Karpas-422 (cell line): ENCODE results near the gene SPTBN4. TPM values are rescaled to one million over a fixed set of nuclear protein-coding genes. Genes with fewer than 3 reads are reported as not detected.
A peak's percentile ranks its signal among the peaks of the same experiment; 100 is the strongest.

Experiments used
- DNase-seq: peaks from one replicate; pipeline ENCODE4 v3.0.0-alpha.2; 2015
- H2AFZ ChIP-seq: fragments of 200-600 bp; sonication (generic); 2 replicates; pipeline ENCODE4 v1.6.1; 2014; ENCODE audit warnings: antibody characterized with exemption, low read length, mixed read lengths
- H3K27ac ChIP-seq: fragments of 200-600 bp; sonication (generic); 2 replicates; pipeline ENCODE4 v1.5.1; 2014; ENCODE audit warnings: mild to moderate bottlenecking, low read length, moderate library complexity
- H3K27me3 ChIP-seq: fragments of 200-600 bp; sonication (generic); 2 replicates; pipeline ENCODE4 v1.6.1; 2014; ENCODE audit warnings: low read length, mixed read lengths
- H3K36me3 ChIP-seq: fragments of 200-600 bp; sonication (generic); 2 replicates; pipeline ENCODE4 v1.6.1; 2014; ENCODE audit warnings: low read length, mixed read lengths; ENCODE audit not compliant: insufficient read depth
- H3K4me1 ChIP-seq: fragments of 200-600 bp; sonication (generic); 2 replicates; pipeline ENCODE4 v1.6.1; 2014; ENCODE audit warnings: mild to moderate bottlenecking, low read length, mixed read lengths
- H3K4me2 ChIP-seq: fragments of 200-600 bp; sonication (generic); 2 replicates; pipeline ENCODE4 v1.6.1; 2014; ENCODE audit warnings: low read length, low read depth, mild to moderate bottlenecking; ENCODE audit not compliant: poor library complexity, severe bottlenecking
- H3K4me3 ChIP-seq: fragments of 200-600 bp; sonication (generic); 2 replicates; pipeline ENCODE4 v1.5.1; 2014; ENCODE audit warnings: mild to moderate bottlenecking, antibody characterized with exemption, low read length, mixed read lengths
- H3K79me2 ChIP-seq: fragments of 200-600 bp; sonication (generic); 2 replicates; pipeline ENCODE4 v1.6.1; 2014; ENCODE audit warnings: mild to moderate bottlenecking, low read length, mixed read lengths
- H3K9ac ChIP-seq: fragments of 200-600 bp; sonication (generic); 2 replicates; pipeline ENCODE4 v1.6.0; 2014; ENCODE audit warnings: low read length
- H3K9me2 ChIP-seq: fragments of 200-600 bp; sonication (generic), shearing (Covaris generic); replicated peaks from 2 replicates; pipeline ENCODE4 v1.6.0; 2014; ENCODE audit warnings: mild to moderate bottlenecking, low read length, moderate library complexity; ENCODE audit not compliant: insufficient read depth
- H3K9me3 ChIP-seq: fragments of 300-700, 200-600 bp; sonication (generic); 2 replicates; pipeline ENCODE4 v1.6.1; 2014; ENCODE audit warnings: low read length, mixed read lengths
- H4K20me1 ChIP-seq: fragments of 200-600 bp; sonication (generic); 2 replicates; pipeline ENCODE4 v1.6.1; 2014; ENCODE audit warnings: mild to moderate bottlenecking, antibody characterized with exemption, low read length, low read depth; ENCODE audit not compliant: insufficient read depth
- total RNA-seq: library from RNA; depleted of rRNA; stranded (reverse); fragments of >200 nt; shearing (Covaris generic); gene quantifications from 2 replicates; pipeline ENCODE4 v1.2.3, GENCODE V29; 2014; ENCODE audit warnings: low replicate concordance; rRNA removed

The SPTBN4 gene
- 1.0 and 1.1 TPM in 2 replicates for total RNA-seq

GRCh38 chr19:40466985-40467734 is at the start of gene SPTBN4:
SPTBN4 (plus strand) TSS chr19:40467001; CDS start chr19:40472622, 5,621 bp downstream.
- no peak for DNase-seq
- Histone ChIP-seq H4K20me1 (no peaks in the 10 kb centered on the region), H3K36me3 (no peaks in the 10 kb centered on the region), H3K4me2 (peak within 1 kb of the TSS; percentile 58), H3K9me3 (no peaks in the 10 kb centered on the region), H2AFZ (no peak within 1 kb of the TSS; the same call in 1 of the 2 replicates), H3K4me1 (peaks cover 12% of the 10 kb centered on the region), H3K4me3 (peak within 1 kb of the TSS; percentile 48; the same call in 1 of the 2 replicates), H3K9ac (peak within 1 kb of the TSS; percentile 38), H3K27ac (no peak within 1 kb of the TSS), H3K9me2 (no peaks in the 10 kb centered on the region), H3K79me2 (no peaks in the 10 kb centered on the region), H3K27me3 (no peaks in the 10 kb centered on the region)

GRCh38 chr19:40417643-40417981 is 49.2 kb upstream of the SPTBN4 start:
- Histone ChIP-seq H3K27me3 (no peaks in the 10 kb centered on the region), H3K27ac (no peak overlapping the region), H3K9ac (no peak overlapping the region), H3K4me1 (peaks cover 10% of the 10 kb centered on the region), H2AFZ (no peak overlapping the region), H4K20me1 (no peaks in the 10 kb centered on the region), H3K4me2 (no peak overlapping the region), H3K36me3 (no peaks in the 10 kb centered on the region), H3K9me3 (no peaks in the 10 kb centered on the region), H3K79me2 (no peaks in the 10 kb centered on the region), H3K4me3 (no peak overlapping the region), H3K9me2 (no peaks in the 10 kb centered on the region)
- DNase-seq: no peak

GRCh38 chr19:40418040-40418439 is 48.8 kb upstream of the SPTBN4 start:
- Histone ChIP-seq H3K36me3 (no peaks in the 10 kb centered on the region), H3K9ac (no peak overlapping the region), H3K27me3 (no peaks in the 10 kb centered on the region), H3K27ac (no peak overlapping the region), H3K79me2 (no peaks in the 10 kb centered on the region), H3K9me3 (no peaks in the 10 kb centered on the region), H3K4me1 (peaks cover 10% of the 10 kb centered on the region), H4K20me1 (no peaks in the 10 kb centered on the region), H3K4me2 (no peak overlapping the region), H3K4me3 (no peak overlapping the region), H3K9me2 (no peaks in the 10 kb centered on the region), H2AFZ (no peak overlapping the region)
- no peak for DNase-seq

GRCh38 chr19:40419066-40419612 is 47.7 kb upstream of the SPTBN4 start:
- H3K27ac ChIP-seq: no peak overlapping the region
- H2AFZ ChIP-seq: no peak overlapping the region
- no peaks in the 10 kb centered on the region for H4K20me1 ChIP-seq
- H3K9me3 ChIP-seq: no peaks in the 10 kb centered on the region
- no peaks in the 10 kb centered on the region for H3K9me2 ChIP-seq
- H3K4me2 ChIP-seq: no peak overlapping the region
- no peaks in the 10 kb centered on the region for H3K36me3 ChIP-seq
- no peaks in the 10 kb centered on the region for H3K27me3 ChIP-seq
- no peak overlapping the region for H3K4me3 ChIP-seq
- 0 out of 2 replicates have a peak, but pooled peaks cover 3% of the 10 kb centered on the region for H3K79me2 ChIP-seq
- peaks cover 10% of the 10 kb centered on the region for H3K4me1 ChIP-seq
- no peak for DNase-seq
- no peak overlapping the region for H3K9ac ChIP-seq

GRCh38 chr19:40419780-40420179 is 47.0 kb upstream of the SPTBN4 start:
- Histone ChIP-seq H3K9me3 (no peaks in the 10 kb centered on the region), H3K27ac (no peak overlapping the region), H3K27me3 (no peaks in the 10 kb centered on the region), H3K4me2 (no peak overlapping the region), H2AFZ (no peak overlapping the region), H4K20me1 (no peaks in the 10 kb centered on the region), H3K4me1 (peaks cover 15% of the 10 kb centered on the region), H3K79me2 (peaks cover 7% of the 10 kb centered on the region), H3K9ac (no peak overlapping the region), H3K9me2 (no peaks in the 10 kb centered on the region), H3K36me3 (no peaks in the 10 kb centered on the region), H3K4me3 (no peak overlapping the region)
- DNase-seq: no peak

- Histone ChIP-seq H3K36me3 (no peaks in the 10 kb centered on the region), H3K4me2 (peak overlapping the region; percentile 86), H2AFZ (no peak overlapping the region), H3K9ac (peak overlapping the region; percentile 79), H3K4me1 (peaks cover 15% of the 10 kb centered on the region), H4K20me1 (no peaks in the 10 kb centered on the region), H3K4me3 (peak overlapping the region; percentile 73), H3K79me2 (peaks cover 11% of the 10 kb centered on the region), H3K27ac (no peak overlapping the region), H3K9me3 (no peaks in the 10 kb centered on the region), H3K9me2 (no peaks in the 10 kb centered on the region), H3K27me3 (no peaks in the 10 kb centered on the region)
- DNase-seq: no peak
These were observed 46.4 kb upstream of the SPTBN4 start for GRCh38 chr19:40420451-40420765.

- Histone ChIP-seq H3K4me3 (peak overlapping the region; percentile 73), H3K36me3 (no peaks in the 10 kb centered on the region), H3K4me1 (peaks cover 15% of the 10 kb centered on the region), H3K4me2 (peak overlapping the region; percentile 86), H3K9me2 (no peaks in the 10 kb centered on the region), H3K27ac (peak overlapping the region; percentile 23), H3K27me3 (no peaks in the 10 kb centered on the region), H2AFZ (peak overlapping the region; percentile 87), H3K9ac (peak overlapping the region; percentile 79), H4K20me1 (no peaks in the 10 kb centered on the region), H3K9me3 (no peaks in the 10 kb centered on the region), H3K79me2 (peaks cover 11% of the 10 kb centered on the region)
- DNase-seq: peak; percentile 90
These were observed 45.7 kb upstream of the SPTBN4 start for GRCh38 chr19:40420766-40421765.
